HepG2 (cell line): ENCODE results near the gene ANO1. TPM values are rescaled to one million over a fixed set of nuclear protein-coding genes. Genes with fewer than 3 reads are reported as not detected.

Experiments used
- ATAC-seq: fragments of 200-7000 bp; cut with Tn5 transposase; 3 replicates; pipeline ENCODE4 v1.9.1; 2020; ENCODE audit warnings: mild to moderate bottlenecking, moderate library complexity
- BruUV-seq: library from RNA; stranded (reverse); fragments of 400-500 nt; replicated peaks from 2 replicates; lab custom pipeline; 2021; lab: Mats Ljungman, UMichigan
- CTCF ChIA-PET: fragments of 300-600 bp; formaldehyde crosslinking; extraction: SDS; loops from one replicate; lab custom pipeline; 2021; ENCODE audit warnings: low total read pairs, inconsistent platforms, low intra/inter-chr PET ratio; lab: Yijun Ruan, JAX
- POLR2A ChIA-PET: fragments of 350-600 bp; sonication (Branson Sonifier 250); formaldehyde crosslinking; loops from one replicate; lab custom pipeline; 2020; ENCODE audit warnings: antibody characterized with exemption, inconsistent platforms; lab: Yijun Ruan, JAX
- DNase-seq: peaks from one replicate; pipeline ENCODE4 v3.0.0-alpha.2; 2015; ENCODE audit warnings: low spot score
- FAIRE-seq: peaks from 3 replicates; lab custom pipeline; 2011; peaks lifted over from hg19 to GRCh38; lab: Jason Lieb, UNC
- H2AFZ ChIP-seq: one replicate; pipeline ENCODE4 v1.6.1; 2011; ENCODE audit warnings: low read length, inconsistent platforms
- H3K27ac ChIP-seq: fragments of 300-600 bp; 3 replicates; pipeline ENCODE4 v1.8.0; 2011; ENCODE audit warnings: mixed run types, mild to moderate bottlenecking, mixed read lengths, low read length, inconsistent platforms; ENCODE audit not compliant: insufficient read depth; ENCODE audit errors: extremely low read length
- H3K27me3 ChIP-seq, 2 experiments: fragments of 200-600 bp in 1 of 2; 2 replicates in 1 of 2; 3 replicates in 1 of 2; pipeline versions ENCODE4 v1.6.0 to v1.8.0; 2011; ENCODE audit warnings: low read length in 2 of 2, mild to moderate bottlenecking in 2 of 2, moderate library complexity in 2 of 2, inconsistent platforms in 1 of 2; ENCODE audit not compliant: insufficient read depth in 2 of 2, control insufficient read depth in 1 of 2
- H3K36me3 ChIP-seq, 2 experiments: fragments of 200-600 bp in 1 of 2; replicated peaks in 1 of 2; 2 replicates in 1 of 2; 3 replicates in 1 of 2; pipeline versions ENCODE4 v1.5.1 to v1.8.0; 2011; ENCODE audit warnings: low read length in 2 of 2, inconsistent platforms in 1 of 2; ENCODE audit not compliant: insufficient read depth in 2 of 2, control insufficient read depth in 1 of 2
- H3K4me1 ChIP-seq: 2 replicates; pipeline ENCODE4 v1.5.1; 2012; ENCODE audit warnings: low read length, inconsistent platforms; ENCODE audit not compliant: insufficient read depth
- H3K4me2 ChIP-seq: 2 replicates; pipeline ENCODE4 v1.6.0; 2011; ENCODE audit warnings: low read depth, low read length, inconsistent platforms
- H3K4me3 ChIP-seq, 3 experiments: fragments of 200-600 bp in 1 of 3; sonication (generic), shearing (Covaris generic) in 1 of 3; replicated peaks in 1 of 3; 2 replicates each; pipeline ENCODE4 v1.5.1; 2011 to 2016; ENCODE audit warnings: low read length in 3 of 3, inconsistent platforms in 2 of 3, low read depth in 2 of 3, mild to moderate bottlenecking in 2 of 3, control low read depth in 1 of 3, mixed read lengths in 1 of 3; ENCODE audit not compliant: insufficient read depth in 1 of 3
- H3K79me2 ChIP-seq: one replicate; pipeline ENCODE4 v1.6.1; 2011; ENCODE audit warnings: low read length, inconsistent platforms; ENCODE audit not compliant: insufficient read depth
- H3K9ac ChIP-seq: 2 replicates; pipeline ENCODE4 v1.6.0; 2011; ENCODE audit warnings: mild to moderate bottlenecking, low read depth, low read length, inconsistent platforms; ENCODE audit not compliant: insufficient read depth
- H3K9me3 ChIP-seq: 2 replicates; pipeline ENCODE4 v1.5.1; 2012; ENCODE audit warnings: mild to moderate bottlenecking, low read length
- H4K20me1 ChIP-seq: 2 replicates; pipeline ENCODE4 v1.6.0; 2011; ENCODE audit warnings: inconsistent platforms, mild to moderate bottlenecking, low read length, moderate library complexity; ENCODE audit not compliant: insufficient read depth
- ARNT ChIP-seq: fragments of 450-650 bp; IDR thresholded peaks from 2 replicates; pipeline ENCODE4 v1.6.1; 2017
- ATAD3A ChIP-seq: sonication (generic); formaldehyde crosslinking; IDR thresholded peaks from 2 replicates; pipeline ENCODE4 v1.4.0; 2020; ENCODE audit warnings: missing genetic modification reagents
- HMG20A ChIP-seq: IDR thresholded peaks from 2 replicates; pipeline ENCODE4 v1.6.1; 2016; ENCODE audit warnings: borderline replicate concordance
- ZFP36L2 ChIP-seq: sonication (generic); formaldehyde crosslinking; IDR thresholded peaks from 2 replicates; pipeline ENCODE4 v1.4.0; 2020; ENCODE audit warnings: missing genetic modification reagents
- ZFP82 ChIP-seq: sonication (generic); formaldehyde crosslinking; IDR thresholded peaks from 2 replicates; pipeline ENCODE4 v1.5.1; 2020; ENCODE audit warnings: mild to moderate bottlenecking, missing genetic modification reagents, borderline replicate concordance
- ZNF431 ChIP-seq: sonication (generic); formaldehyde crosslinking; IDR thresholded peaks from 2 replicates; pipeline ENCODE4 v1.9.0; 2022; ENCODE audit warnings: missing genetic modification reagents, low read depth, mild to moderate bottlenecking, borderline replicate concordance
- ZSCAN21 ChIP-seq: sonication (generic); formaldehyde crosslinking; IDR thresholded peaks from 2 replicates; pipeline ENCODE4 v1.8.0; 2022; ENCODE audit warnings: mild to moderate bottlenecking, missing genetic modification reagents, moderate library complexity, borderline replicate concordance
- WGBS: methylation state at CpG from one replicate; pipeline ENCODE4 v1.1.6; 2017; ENCODE audit warnings: low lambda C conversion rate; 5-methylcytosine and 5-hydroxymethylcytosine counted together
- in situ Hi-C: cut with HindIII; loops from 2 replicates; pipeline ENCODE4 v1.10.0; 2017; ENCODE audit warnings: low pct_unique_long_range_greater_than_20kb; ENCODE audit not compliant: extremely low pct_ligation_motif_present
- intact Hi-C: fragments of 100-400 bp; cut with micrococcal nuclease; formaldehyde crosslinking; loops from one replicate; pipeline ENCODE4 v1.10.0; 2022; ENCODE audit not compliant: unreplicated experiment
- polyA plus RNA-seq, 8 experiments: library from polyadenylated mRNA; depleted of rRNA in 3 of 8; stranded (reverse) in 7 of 8; unstranded in 1 of 8; fragments of >200 nt; fragmentation: Illumina TruSeq in 4 of 8; extraction: Trizol in 4 of 8; gene quantifications; 2 replicates each; pipeline versions ENCODE4 v1.2.1 to v1.2.3, GENCODE V29; 2011 to 2016; ENCODE audit warnings: low read depth in 4 of 8, missing spikeins in 1 of 8, mixed read lengths in 1 of 8; ENCODE audit not compliant: insufficient read depth in 1 of 8
- total RNA-seq, 5 experiments: library from RNA; depleted of rRNA; stranded (reverse); fragments of >200 nt; fragmentation: Illumina TruSeq; extraction: Trizol; gene quantifications; 2 replicates each; pipeline ENCODE4 v1.2.3, GENCODE V29; 2016; ENCODE audit warnings: low read depth in 1 of 5
- TF ChIP-seq, protein P1 (sequence below): sonication (generic); formaldehyde crosslinking; IDR thresholded peaks from 2 replicates; pipeline ENCODE4 v1.8.0; 2022; ENCODE audit warnings: mild to moderate bottlenecking, missing genetic modification reagents
- TF ChIP-seq, protein P2 (sequence below): sonication (generic); formaldehyde crosslinking; IDR thresholded peaks from 2 replicates; pipeline ENCODE4 v1.4.0; 2020; ENCODE audit warnings: missing genetic modification reagents
- TF ChIP-seq, protein P3 (sequence below): sonication (generic); formaldehyde crosslinking; IDR thresholded peaks from 2 replicates; pipeline ENCODE4 v1.5.0; 2020; ENCODE audit warnings: mild to moderate bottlenecking, missing genetic modification reagents, borderline replicate concordance

The ANO1 gene
- total and polyA plus RNA-seq, 2 of the 13 experiments (the other 11 are each of a cell fraction or from before 2014, with no cell fraction given): not detected

DNA sequence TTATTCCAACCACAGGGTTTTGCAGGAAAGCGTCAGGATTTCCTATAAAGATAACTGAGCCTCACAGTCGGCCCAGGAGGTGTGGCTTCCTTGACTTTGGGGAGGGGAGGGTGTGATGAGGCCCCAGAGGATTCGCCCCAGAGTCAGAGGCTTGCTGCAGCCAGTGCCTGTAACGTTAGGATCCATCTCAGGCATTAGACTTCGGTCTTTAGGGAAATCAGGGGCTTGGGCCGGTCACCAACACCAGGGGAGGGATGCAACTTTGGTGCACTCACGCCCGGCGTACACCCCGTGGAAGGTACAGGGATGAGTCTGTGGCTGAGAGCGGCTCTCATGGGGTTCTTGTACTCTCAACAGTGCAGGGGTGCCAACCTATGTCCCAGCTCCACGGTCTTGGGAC is 5.7 kb upstream of the ANO1 start:
- H3K4me2 ChIP-seq: no peak overlapping the region
- no peaks in the 10 kb centered on the region for H3K79me2 ChIP-seq
- POLR2A ChIA-PET: no interaction called here
- ATAC-seq (no peak), DNase-seq (no peak), FAIRE-seq (no peak)
- peaks cover 10% of the 10 kb centered on the region for H3K4me1 ChIP-seq
- no peak overlapping the region for H3K9ac ChIP-seq
- no peaks in the 10 kb centered on the region for H3K36me3 ChIP-seq
- in situ Hi-C loops (no loop called here), intact Hi-C loops (no loop called here)
- no TSS peak for BruUV-seq
- 6% methylated on average over 6 of the region's 12 CpGs for WGBS
- peaks cover 12 to 84% of the 10 kb centered on the region in 2 experiments for H3K27me3 ChIP-seq
- CTCF ChIA-PET: no interaction called here
- no peaks in the 10 kb centered on the region for H3K9me3 ChIP-seq
- H4K20me1 ChIP-seq: no peaks in the 10 kb centered on the region; the same call in 1 of the 2 replicates
- no peak overlapping the region for H3K4me3 ChIP-seq
- no peak for TF ChIP-seq ZSCAN21 (CRISPR knock-in tag)
- no peak for TF ChIP-seq ARNT
- no peak overlapping the region for H2AFZ ChIP-seq
- H3K27ac ChIP-seq: no peak overlapping the region

DNA sequence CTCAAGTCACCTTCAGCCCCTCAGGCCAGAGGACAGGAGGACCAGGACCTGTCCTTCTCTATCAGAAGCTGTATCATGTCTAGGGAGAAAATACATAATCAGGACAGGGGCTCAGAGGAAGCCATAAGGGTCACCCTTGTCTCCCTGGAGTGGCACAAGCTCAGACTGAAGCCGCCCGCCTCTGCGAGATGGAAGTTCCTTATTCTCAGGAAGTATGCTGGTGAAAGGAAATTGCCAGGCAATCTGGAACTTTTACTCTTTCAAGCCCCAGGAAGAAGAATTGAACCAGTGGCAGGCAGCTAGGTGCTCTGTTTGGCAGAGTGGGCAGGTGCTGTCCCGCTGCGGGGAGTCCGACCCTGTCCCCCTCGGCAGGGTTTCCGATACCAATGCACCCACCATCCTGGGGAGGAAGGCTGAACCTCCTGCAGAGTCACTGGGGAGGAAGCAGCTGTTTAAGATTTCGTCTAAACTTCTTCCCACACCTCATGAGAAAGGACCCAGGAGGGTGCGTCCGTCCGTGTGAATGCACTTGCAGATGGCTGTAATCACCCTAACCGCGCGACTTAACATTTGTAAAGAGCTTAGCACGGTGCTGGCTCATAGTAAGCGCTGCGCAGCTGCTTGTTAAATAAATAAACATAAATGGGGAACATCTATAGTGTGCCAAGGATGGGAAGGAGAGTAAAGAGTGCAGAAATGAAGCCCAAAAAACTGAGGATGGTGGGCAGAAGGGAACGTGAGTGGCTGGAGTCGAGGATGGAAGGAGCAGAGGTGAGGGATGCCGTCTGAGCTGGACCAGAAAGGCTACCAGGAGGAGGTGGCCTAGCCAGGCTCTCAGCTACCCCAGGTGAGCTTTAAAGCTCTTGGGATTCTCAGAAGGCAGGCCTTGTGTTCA is 5.0 kb upstream of the ANO1 start:
- Histone ChIP-seq H2AFZ (no peak overlapping the region), H3K36me3 (no peaks in the 10 kb centered on the region), H3K4me3 (no peak overlapping the region), H3K27ac (no peak overlapping the region), H4K20me1 (no peaks in the 10 kb centered on the region), H3K4me2 (no peak overlapping the region), H3K4me1 (peaks cover 3% of the 10 kb centered on the region), H3K9me3 (no peaks in the 10 kb centered on the region), H3K9ac (no peak overlapping the region), H3K79me2 (no peaks in the 10 kb centered on the region), H3K27me3 (peaks cover 12 to 85% of the 10 kb centered on the region in 2 experiments)
- WGBS: 23% methylated on average over 20 of the region's 21 CpGs
- FAIRE-seq: no peak
- no TSS peak for BruUV-seq
- no peak for ATAC-seq
- intact Hi-C loops (no loop called here), in situ Hi-C loops (no loop called here)
- TF ChIP-seq ZFP82 (CRISPR knock-in tag): no peak
- no peak for TF ChIP-seq ZNF431
- TF ChIP-seq HMG20A: no peak
- no peak for TF ChIP-seq ZFP36L2
- TF ChIP-seq, protein P1, sequence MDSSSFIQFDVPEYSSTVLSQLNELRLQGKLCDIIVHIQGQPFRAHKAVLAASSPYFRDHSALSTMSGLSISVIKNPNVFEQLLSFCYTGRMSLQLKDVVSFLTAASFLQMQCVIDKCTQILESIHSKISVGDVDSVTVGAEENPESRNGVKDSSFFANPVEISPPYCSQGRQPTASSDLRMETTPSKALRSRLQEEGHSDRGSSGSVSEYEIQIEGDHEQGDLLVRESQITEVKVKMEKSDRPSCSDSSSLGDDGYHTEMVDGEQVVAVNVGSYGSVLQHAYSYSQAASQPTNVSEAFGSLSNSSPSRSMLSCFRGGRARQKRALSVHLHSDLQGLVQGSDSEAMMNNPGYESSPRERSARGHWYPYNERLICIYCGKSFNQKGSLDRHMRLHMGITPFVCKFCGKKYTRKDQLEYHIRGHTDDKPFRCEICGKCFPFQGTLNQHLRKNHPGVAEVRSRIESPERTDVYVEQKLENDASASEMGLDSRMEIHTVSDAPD (CRISPR knock-in tag): no peak
- TF ChIP-seq, protein P2, sequence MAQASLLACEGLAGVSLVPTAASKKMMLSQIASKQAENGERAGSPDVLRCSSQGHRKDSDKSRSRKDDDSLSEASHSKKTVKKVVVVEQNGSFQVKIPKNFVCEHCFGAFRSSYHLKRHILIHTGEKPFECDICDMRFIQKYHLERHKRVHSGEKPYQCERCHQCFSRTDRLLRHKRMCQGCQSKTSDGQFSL: no peak
- no peak for TF ChIP-seq ATAD3A
- TF ChIP-seq, protein P3, sequence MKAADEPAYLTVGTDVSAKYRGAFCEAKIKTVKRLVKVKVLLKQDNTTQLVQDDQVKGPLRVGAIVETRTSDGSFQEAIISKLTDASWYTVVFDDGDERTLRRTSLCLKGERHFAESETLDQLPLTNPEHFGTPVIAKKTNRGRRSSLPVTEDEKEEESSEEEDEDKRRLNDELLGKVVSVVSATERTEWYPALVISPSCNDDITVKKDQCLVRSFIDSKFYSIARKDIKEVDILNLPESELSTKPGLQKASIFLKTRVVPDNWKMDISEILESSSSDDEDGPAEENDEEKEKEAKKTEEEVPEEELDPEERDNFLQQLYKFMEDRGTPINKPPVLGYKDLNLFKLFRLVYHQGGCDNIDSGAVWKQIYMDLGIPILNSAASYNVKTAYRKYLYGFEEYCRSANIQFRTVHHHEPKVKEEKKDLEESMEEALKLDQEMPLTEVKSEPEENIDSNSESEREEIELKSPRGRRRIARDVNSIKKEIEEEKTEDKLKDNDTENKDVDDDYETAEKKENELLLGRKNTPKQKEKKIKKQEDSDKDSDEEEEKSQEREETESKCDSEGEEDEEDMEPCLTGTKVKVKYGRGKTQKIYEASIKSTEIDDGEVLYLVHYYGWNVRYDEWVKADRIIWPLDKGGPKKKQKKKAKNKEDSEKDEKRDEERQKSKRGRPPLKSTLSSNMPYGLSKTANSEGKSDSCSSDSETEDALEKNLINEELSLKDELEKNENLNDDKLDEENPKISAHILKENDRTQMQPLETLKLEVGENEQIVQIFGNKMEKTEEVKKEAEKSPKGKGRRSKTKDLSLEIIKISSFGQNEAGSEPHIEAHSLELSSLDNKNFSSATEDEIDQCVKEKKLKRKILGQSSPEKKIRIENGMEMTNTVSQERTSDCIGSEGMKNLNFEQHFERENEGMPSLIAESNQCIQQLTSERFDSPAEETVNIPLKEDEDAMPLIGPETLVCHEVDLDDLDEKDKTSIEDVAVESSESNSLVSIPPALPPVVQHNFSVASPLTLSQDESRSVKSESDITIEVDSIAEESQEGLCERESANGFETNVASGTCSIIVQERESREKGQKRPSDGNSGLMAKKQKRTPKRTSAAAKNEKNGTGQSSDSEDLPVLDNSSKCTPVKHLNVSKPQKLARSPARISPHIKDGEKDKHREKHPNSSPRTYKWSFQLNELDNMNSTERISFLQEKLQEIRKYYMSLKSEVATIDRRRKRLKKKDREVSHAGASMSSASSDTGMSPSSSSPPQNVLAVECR (CRISPR knock-in tag): no peak
- ChIA-PET POLR2A (no interaction called here), CTCF (no interaction called here)
- no peak for DNase-seq
